Measurements from ENCODE around the gene GRAP2.

DNA sequence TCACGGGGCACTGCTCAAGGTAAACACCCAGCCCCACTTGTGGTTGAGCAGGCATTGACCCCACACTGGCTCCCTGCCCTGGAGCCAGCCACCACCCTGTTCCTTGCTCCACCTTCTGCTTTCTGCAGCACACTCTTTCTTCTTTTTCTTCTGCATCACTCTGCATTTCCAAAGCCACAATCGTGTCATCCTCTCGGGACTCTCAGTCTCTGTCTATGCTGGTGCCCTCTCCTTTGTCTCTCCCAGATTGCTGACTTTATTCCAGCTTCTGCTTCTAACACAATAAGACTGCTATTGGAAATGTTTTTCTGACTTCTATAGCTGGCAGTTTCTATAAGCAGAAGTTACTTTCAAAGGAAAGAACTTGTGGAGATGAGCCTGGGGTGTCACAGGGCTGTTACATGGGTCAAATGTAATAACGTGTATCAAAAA is 14.4 kb downstream of the GRAP2 start:
- TF ChIP-seq POLR2A (IDR thresholded peaks at IDR 0.05) (no peak), EP300 (IDR thresholded peaks at IDR 0.05) (no peak)
- TF ChIP-seq, protein P1, sequence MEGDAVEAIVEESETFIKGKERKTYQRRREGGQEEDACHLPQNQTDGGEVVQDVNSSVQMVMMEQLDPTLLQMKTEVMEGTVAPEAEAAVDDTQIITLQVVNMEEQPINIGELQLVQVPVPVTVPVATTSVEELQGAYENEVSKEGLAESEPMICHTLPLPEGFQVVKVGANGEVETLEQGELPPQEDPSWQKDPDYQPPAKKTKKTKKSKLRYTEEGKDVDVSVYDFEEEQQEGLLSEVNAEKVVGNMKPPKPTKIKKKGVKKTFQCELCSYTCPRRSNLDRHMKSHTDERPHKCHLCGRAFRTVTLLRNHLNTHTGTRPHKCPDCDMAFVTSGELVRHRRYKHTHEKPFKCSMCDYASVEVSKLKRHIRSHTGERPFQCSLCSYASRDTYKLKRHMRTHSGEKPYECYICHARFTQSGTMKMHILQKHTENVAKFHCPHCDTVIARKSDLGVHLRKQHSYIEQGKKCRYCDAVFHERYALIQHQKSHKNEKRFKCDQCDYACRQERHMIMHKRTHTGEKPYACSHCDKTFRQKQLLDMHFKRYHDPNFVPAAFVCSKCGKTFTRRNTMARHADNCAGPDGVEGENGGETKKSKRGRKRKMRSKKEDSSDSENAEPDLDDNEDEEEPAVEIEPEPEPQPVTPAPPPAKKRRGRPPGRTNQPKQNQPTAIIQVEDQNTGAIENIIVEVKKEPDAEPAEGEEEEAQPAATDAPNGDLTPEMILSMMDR (IDR thresholded peaks at IDR 0.05) = no peak
